ENCODE measurements around the gene CHRNA10.

DNA sequence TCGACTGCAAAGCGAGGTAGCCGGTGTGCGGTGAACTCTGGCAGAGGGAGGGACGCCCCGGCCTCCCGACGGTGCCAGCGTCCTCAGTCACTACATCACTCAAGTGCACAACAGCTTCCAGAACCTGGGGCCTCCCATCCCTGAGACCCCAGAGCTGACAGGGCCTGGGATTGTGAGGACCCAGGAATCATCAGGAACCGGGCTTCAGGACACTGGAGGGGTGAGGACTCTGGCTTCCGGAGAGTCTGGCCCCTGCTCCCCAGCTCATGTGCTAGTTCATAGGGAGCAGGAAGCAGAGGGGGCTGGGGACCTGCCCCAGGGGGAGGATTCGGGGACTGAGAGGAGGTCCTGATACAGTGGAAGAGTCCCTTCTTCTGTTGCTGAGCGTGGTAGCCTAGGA lies 34.0 kb downstream of the CHRNA10 start:
- no peak for TF ChIP-seq EZH2 (IDR thresholded peaks at IDR 0.05; ENCODE audit: borderline replicate concordance, low read depth, low read length, poor library complexity, severe bottlenecking)
- TF ChIP-seq, protein P1, sequence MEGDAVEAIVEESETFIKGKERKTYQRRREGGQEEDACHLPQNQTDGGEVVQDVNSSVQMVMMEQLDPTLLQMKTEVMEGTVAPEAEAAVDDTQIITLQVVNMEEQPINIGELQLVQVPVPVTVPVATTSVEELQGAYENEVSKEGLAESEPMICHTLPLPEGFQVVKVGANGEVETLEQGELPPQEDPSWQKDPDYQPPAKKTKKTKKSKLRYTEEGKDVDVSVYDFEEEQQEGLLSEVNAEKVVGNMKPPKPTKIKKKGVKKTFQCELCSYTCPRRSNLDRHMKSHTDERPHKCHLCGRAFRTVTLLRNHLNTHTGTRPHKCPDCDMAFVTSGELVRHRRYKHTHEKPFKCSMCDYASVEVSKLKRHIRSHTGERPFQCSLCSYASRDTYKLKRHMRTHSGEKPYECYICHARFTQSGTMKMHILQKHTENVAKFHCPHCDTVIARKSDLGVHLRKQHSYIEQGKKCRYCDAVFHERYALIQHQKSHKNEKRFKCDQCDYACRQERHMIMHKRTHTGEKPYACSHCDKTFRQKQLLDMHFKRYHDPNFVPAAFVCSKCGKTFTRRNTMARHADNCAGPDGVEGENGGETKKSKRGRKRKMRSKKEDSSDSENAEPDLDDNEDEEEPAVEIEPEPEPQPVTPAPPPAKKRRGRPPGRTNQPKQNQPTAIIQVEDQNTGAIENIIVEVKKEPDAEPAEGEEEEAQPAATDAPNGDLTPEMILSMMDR (conservative IDR thresholded peaks at IDR 0.05; ENCODE audit: low read depth, low read length): no peak
